ENCODE data around the gene SEMA7A.

GRCh38 chr15:74420193-74420905, 13.4 kb downstream of the SEMA7A start:
- TF ChIP-seq, protein P1, sequence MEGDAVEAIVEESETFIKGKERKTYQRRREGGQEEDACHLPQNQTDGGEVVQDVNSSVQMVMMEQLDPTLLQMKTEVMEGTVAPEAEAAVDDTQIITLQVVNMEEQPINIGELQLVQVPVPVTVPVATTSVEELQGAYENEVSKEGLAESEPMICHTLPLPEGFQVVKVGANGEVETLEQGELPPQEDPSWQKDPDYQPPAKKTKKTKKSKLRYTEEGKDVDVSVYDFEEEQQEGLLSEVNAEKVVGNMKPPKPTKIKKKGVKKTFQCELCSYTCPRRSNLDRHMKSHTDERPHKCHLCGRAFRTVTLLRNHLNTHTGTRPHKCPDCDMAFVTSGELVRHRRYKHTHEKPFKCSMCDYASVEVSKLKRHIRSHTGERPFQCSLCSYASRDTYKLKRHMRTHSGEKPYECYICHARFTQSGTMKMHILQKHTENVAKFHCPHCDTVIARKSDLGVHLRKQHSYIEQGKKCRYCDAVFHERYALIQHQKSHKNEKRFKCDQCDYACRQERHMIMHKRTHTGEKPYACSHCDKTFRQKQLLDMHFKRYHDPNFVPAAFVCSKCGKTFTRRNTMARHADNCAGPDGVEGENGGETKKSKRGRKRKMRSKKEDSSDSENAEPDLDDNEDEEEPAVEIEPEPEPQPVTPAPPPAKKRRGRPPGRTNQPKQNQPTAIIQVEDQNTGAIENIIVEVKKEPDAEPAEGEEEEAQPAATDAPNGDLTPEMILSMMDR (conservative IDR thresholded peaks at IDR 0.05; ENCODE audit: low read depth, low read length), result no peak
- TF ChIP-seq EZH2 (IDR thresholded peaks at IDR 0.05; ENCODE audit: low read length, unreplicated experiment), result no peak
